Mesothelial cell of epicardium (in vitro differentiated cells): ENCODE results near the gene MUC6. TPM values are rescaled to one million over a fixed set of nuclear protein-coding genes. Genes with fewer than 3 reads are reported as not detected.

ENCODE experiments used
- DNase-seq, 2 experiments: peaks; one replicate each; pipeline ENCODE4 v3.0.0; 2021; ENCODE audit warnings: low spot score in 2 of 2; ENCODE audit not compliant: unreplicated experiment in 2 of 2
- H3K27ac Mint-ChIP-seq: 2 replicates; pipeline ENCODE4 v1.8.0; 2021; ENCODE audit warnings: mixed read lengths
- H3K27me3 Mint-ChIP-seq: 2 replicates; pipeline ENCODE4 v1.8.0; 2021; ENCODE audit warnings: low read depth, mixed read lengths
- H3K36me3 Mint-ChIP-seq: 2 replicates; pipeline ENCODE4 v1.8.0; 2021; ENCODE audit warnings: mixed read lengths
- H3K4me1 Mint-ChIP-seq: 2 replicates; pipeline ENCODE4 v1.8.0; 2021; ENCODE audit warnings: mixed read lengths
- H3K4me3 Mint-ChIP-seq: 2 replicates; pipeline ENCODE4 v1.8.0; 2021; ENCODE audit warnings: mild to moderate bottlenecking, moderate library complexity, mixed read lengths
- H3K9me3 Mint-ChIP-seq: 2 replicates; pipeline ENCODE4 v1.8.0; 2021; ENCODE audit warnings: mixed read lengths
- CTCF ChIP-seq: fragments of 200-600 bp; sonication (generic); IDR thresholded peaks from one replicate; pipeline ENCODE4 v1.5.0; 2021; ENCODE audit warnings: antibody characterized with exemption; ENCODE audit not compliant: unreplicated experiment
- total RNA-seq: library from RNA; stranded (reverse); gene quantifications from 3 replicates; pipeline ENCODE4 v1.2.1, GENCODE V29; 2021

MUC6 gene
- total RNA-seq, 1 donor from 2014 or later, result not detected

GRCh38 chr11:993632-994167 lies 42.8 kb downstream of the MUC6 start:
- no peaks in the 10 kb centered on the region for H3K27me3 Mint-ChIP-seq
- no peaks in the 10 kb centered on the region for H3K9me3 Mint-ChIP-seq
- H3K36me3 Mint-ChIP-seq, result peaks cover 9% of the 10 kb centered on the region
- peaks cover 17% of the 10 kb centered on the region for H3K4me1 Mint-ChIP-seq
- DNase-seq, result no peak
- no peak overlapping the region for H3K27ac Mint-ChIP-seq
- H3K4me3 Mint-ChIP-seq, result no peak overlapping the region
- no peak for TF ChIP-seq CTCF

GRCh38 chr11:992577-992976 lies 43.9 kb downstream of the MUC6 start:
- Mint-ChIP-seq H3K27ac (no peak overlapping the region), H3K4me3 (no peak overlapping the region), H3K4me1 (peaks cover 17% of the 10 kb centered on the region), H3K27me3 (no peaks in the 10 kb centered on the region), H3K9me3 (no peaks in the 10 kb centered on the region), H3K36me3 (peaks cover 13% of the 10 kb centered on the region)
- TF ChIP-seq CTCF, result no peak
- no peak for DNase-seq

- H3K27ac Mint-ChIP-seq, result no peak overlapping the region
- no peaks in the 10 kb centered on the region for H3K9me3 Mint-ChIP-seq
- TF ChIP-seq CTCF, result no peak
- peaks cover 15% of the 10 kb centered on the region for H3K4me1 Mint-ChIP-seq
- no peak for DNase-seq
- H3K4me3 Mint-ChIP-seq, result no peak overlapping the region
- H3K36me3 Mint-ChIP-seq, result peaks cover 13% of the 10 kb centered on the region
- H3K27me3 Mint-ChIP-seq, result no peaks in the 10 kb centered on the region
These were observed 44.7 kb downstream of the MUC6 start for GRCh38 chr11:991711-992307.

- Mint-ChIP-seq H3K4me3 (no peak overlapping the region), H3K27ac (no peak overlapping the region), H3K9me3 (no peaks in the 10 kb centered on the region), H3K4me1 (peaks cover 7% of the 10 kb centered on the region), H3K36me3 (peaks cover 13% of the 10 kb centered on the region), H3K27me3 (no peaks in the 10 kb centered on the region)
- no peak for DNase-seq
- TF ChIP-seq CTCF, result no peak
These were observed 45.5 kb downstream of the MUC6 start for GRCh38 chr11:991034-991433.

GRCh38 chr11:990101-990500 lies 46.4 kb downstream of the MUC6 start:
- no peaks in the 10 kb centered on the region for H3K9me3 Mint-ChIP-seq

More at GRCh38 chr11:990101-990500, 46.4 kb downstream of the MUC6 start:
- no peaks in the 10 kb centered on the region for H3K27me3 Mint-ChIP-seq
- no peak overlapping the region for H3K27ac Mint-ChIP-seq
- no peak for DNase-seq
- no peak overlapping the region for H3K4me3 Mint-ChIP-seq
- H3K36me3 Mint-ChIP-seq, result peaks cover 11% of the 10 kb centered on the region
- TF ChIP-seq CTCF, result no peak
- H3K4me1 Mint-ChIP-seq, result peaks cover 6% of the 10 kb centered on the region
